ENCODE results near the gene CENPL. TPM values are rescaled to one million over a fixed set of nuclear protein-coding genes. Genes with fewer than 3 reads are reported as not detected.

Gene CENPL
- total and polyA plus RNA-seq, 9 of the 15 experiments (the other 6 are each of a cell fraction or from before 2014, with no cell fraction given), result 33.0 to 52.7 (median 39.7) TPM

GRCh38 chr1:173867753-173868265 lies 43.1 kb upstream of the CENPL start, which contains the start of gene GAS5 (continued):
- TF ChIP-seq SP1 (CRISPR knock-in tag; IDR thresholded peaks at IDR 0.05), result peak; percentile 97
- no peak for TF ChIP-seq SMARCE1 (IDR thresholded peaks at IDR 0.05)
- no peak for TF ChIP-seq MAFG (tag; conservative IDR thresholded peaks at IDR 0.05)
- TF ChIP-seq ZNF696 (CRISPR knock-in tag; conservative IDR thresholded peaks at IDR 0.05), result no peak
- no peak; the same call in 1 of the 2 replicates for TF ChIP-seq ZNF518B (CRISPR knock-in tag; IDR thresholded peaks at IDR 0.05)
- TF ChIP-seq PKNOX1 (IDR thresholded peaks at IDR 0.05), result peak; percentile 87
- TF ChIP-seq NCOA1 (IDR thresholded peaks at IDR 0.05; ENCODE audit: low read depth), result peak; percentile 52; the same call in 1 of the 2 replicates
- TF ChIP-seq SMAD2 (IDR thresholded peaks at IDR 0.05; ENCODE audit: low read depth, low read length), result no peak
- peak in 1 of 2 experiments; percentile 13; a peak in 1 of 4 replicates for TF ChIP-seq RAD21 (CRISPR knock-in tag; conservative IDR thresholded peaks at IDR 0.05 in 1 of 2, IDR thresholded peaks at IDR 0.05 in 1 of 2)
- peak; percentile 90 for TF ChIP-seq BRD4 (IDR thresholded peaks at IDR 0.05)
- TF ChIP-seq ETV5 (CRISPR knock-in tag; IDR thresholded peaks at IDR 0.05; ENCODE audit: low read depth), result no peak; the same call in 1 of the 2 replicates
- TF ChIP-seq CEBPZ (IDR thresholded peaks at IDR 0.05; ENCODE audit: borderline replicate concordance, low read depth, low read length), result no peak
- TF ChIP-seq CBFA2T3 (IDR thresholded peaks at IDR 0.05), result no peak
- no peak for TF ChIP-seq ZNF184 (CRISPR knock-in tag; IDR thresholded peaks at IDR 0.05)
- TF ChIP-seq HBP1 (CRISPR knock-in tag; IDR thresholded peaks at IDR 0.05), result peak; percentile 78; the same call in 1 of the 2 replicates
- peak; percentile 80 for TF ChIP-seq MYNN (IDR thresholded peaks at IDR 0.05)
- no peak for TF ChIP-seq MYNN (CRISPR knock-in tag; IDR thresholded peaks at IDR 0.05)
- TF ChIP-seq SMAD1 (IDR thresholded peaks at IDR 0.05; ENCODE audit: low read depth, low read length, partially characterized antibody), result peak; percentile 98
- peak; percentile 83 for TF ChIP-seq ZFX (CRISPR knock-in tag; IDR thresholded peaks at IDR 0.05)
- TF ChIP-seq ZNF354B (CRISPR knock-in tag; IDR thresholded peaks at IDR 0.05), result no peak
- no peak for TF ChIP-seq SAFB (IDR thresholded peaks at IDR 0.05; ENCODE audit: borderline replicate concordance, low read depth, low read length)
